GM12878 (cell line): ENCODE data around the gene BMF. TPM values are rescaled to one million over a fixed set of nuclear protein-coding genes. Genes with fewer than 3 reads are reported as not detected.
"Not testable (repeated sequence)": the region's sequence is repeated elsewhere in the genome, so short reads cannot be mapped to it uniquely, and the experiment has no call there.

Experiments used
- ATAC-seq: fragments of 200-7000 bp; cut with Tn5 transposase; 3 replicates; pipeline ENCODE4 v1.9.1; 2020; ENCODE audit warnings: mild to moderate bottlenecking, moderate library complexity
- BruUV-seq: library from RNA; stranded (reverse); fragments of 400-500 nt; replicated peaks from 2 replicates; lab custom pipeline; 2021; lab: Mats Ljungman, UMichigan
- CTCF ChIA-PET: fragments of 300-600 bp; sonication (Branson Sonifier 250); formaldehyde crosslinking; extraction: SDS; loops from one replicate; lab custom pipeline; 2021; ENCODE audit warnings: inconsistent platforms; lab: Yijun Ruan, JAX
- POLR2A ChIA-PET: fragments of 350-600 bp; formaldehyde crosslinking; extraction: SDS; loops from one replicate; lab custom pipeline; 2021; ENCODE audit warnings: inconsistent platforms; lab: Charles Lee
- RAD21 ChIA-PET: fragments of 300-600 bp; sonication (Branson Sonifier 250); formaldehyde crosslinking; loops from one replicate; lab custom pipeline; 2023; ENCODE audit warnings: antibody characterized with exemption; ENCODE audit not compliant: unreplicated experiment; lab: Charles Lee
- SMC1A ChIA-PET: fragments of 300-600 bp; sonication (Branson Sonifier 250); formaldehyde crosslinking; loops from one replicate; lab custom pipeline; 2023; ENCODE audit not compliant: unreplicated experiment, uncharacterized antibody; lab: Charles Lee
- DNase-seq: peaks from one replicate; pipeline ENCODE4 v3.0.0-alpha.2; 2011; ENCODE audit warnings: low read depth, low spot score
- FAIRE-seq: peaks from 3 replicates; lab custom pipeline; 2011; peaks lifted over from hg19 to GRCh38; lab: Jason Lieb, UNC
- H2AFZ ChIP-seq: 2 replicates; pipeline ENCODE4 v1.6.0; 2011; ENCODE audit warnings: low read depth, low read length, control low read depth; ENCODE audit not compliant: control insufficient read depth
- H3K27ac ChIP-seq: 2 replicates; pipeline ENCODE4 v1.5.1; 2011; ENCODE audit warnings: control low read depth; ENCODE audit not compliant: control insufficient read depth, insufficient read depth
- H3K27me3 ChIP-seq, 2 experiments: replicated peaks in 1 of 2; 2 replicates each; pipeline versions ENCODE4 v1.6.0 to v1.6.1; 2011; ENCODE audit warnings: low read length in 1 of 2; ENCODE audit not compliant: control insufficient read depth in 2 of 2, insufficient read depth in 2 of 2
- H3K36me3 ChIP-seq, 2 experiments: 2 replicates each; pipeline ENCODE4 v1.5.1; 2011; ENCODE audit warnings: low read length in 1 of 2; ENCODE audit not compliant: control insufficient read depth in 2 of 2, insufficient read depth in 2 of 2
- H3K4me1 ChIP-seq: 2 replicates; pipeline ENCODE4 v1.6.1; 2011; ENCODE audit warnings: mild to moderate bottlenecking, low read length, moderate library complexity, mixed read lengths; ENCODE audit not compliant: control insufficient read depth, insufficient read depth
- H3K4me2 ChIP-seq: 2 replicates; pipeline ENCODE4 v1.6.0; 2011; ENCODE audit warnings: control low read depth; ENCODE audit not compliant: control insufficient read depth, insufficient read depth
- H3K4me3 ChIP-seq: fragments of 200-600 bp; sonication (generic); 2 replicates; pipeline ENCODE4 v1.5.1; 2016
- H3K79me2 ChIP-seq: 2 replicates; pipeline ENCODE4 v1.6.0; 2011; ENCODE audit warnings: low read length; ENCODE audit not compliant: control insufficient read depth, insufficient read depth
- H3K9ac ChIP-seq: 2 replicates; pipeline ENCODE4 v1.8.0; 2011; ENCODE audit warnings: low read length, control low read depth, mixed read lengths; ENCODE audit not compliant: control insufficient read depth, insufficient read depth
- H3K9me3 ChIP-seq: replicated peaks from 3 replicates; pipeline ENCODE4 v1.5.1; 2011; ENCODE audit warnings: mild to moderate bottlenecking, low read length; ENCODE audit not compliant: control insufficient read depth, insufficient read depth
- H4K20me1 ChIP-seq: 2 replicates; pipeline ENCODE4 v1.6.0; 2011; ENCODE audit not compliant: control insufficient read depth, insufficient read depth
- WGBS: methylation state at CpG from one replicate; pipeline ENCODE4 v1.1.6; 2016; ENCODE audit warnings: low lambda C conversion rate; ENCODE audit not compliant: insufficient replicate concordance, insufficient coverage; ENCODE audit errors: missing lambda C conversion rate; 5-methylcytosine and 5-hydroxymethylcytosine counted together
- in situ Hi-C: fragments of 300-500 bp; cut with MboI; formaldehyde crosslinking; loops from 9 replicates; pipeline ENCODE4 v1.14.3; 2018; ENCODE audit warnings: mixed read lengths
- intact Hi-C: fragments of 100-400 bp; cut with micrococcal nuclease; formaldehyde crosslinking; loops from one replicate; pipeline ENCODE4 v1.14.2; 2022; ENCODE audit not compliant: unreplicated experiment
- polyA plus RNA-seq, 11 experiments: library from polyadenylated mRNA; depleted of rRNA in 4 of 11; unstranded in 6 of 11; stranded (reverse) in 5 of 11; fragments of >200 nt; fragmentation: Nextera tagmentation in 4 of 11; fragmentation: Illumina TruSeq in 1 of 11; extraction: Ambion mirVana in 4 of 11; extraction: Trizol in 1 of 11; gene quantifications; 1 replicate in 1 of 11; 2 replicates in 10 of 11; pipeline versions ENCODE4 v1.2.1 to v1.2.3, GENCODE V29; 2011 to 2016; ENCODE audit warnings: inconsistent platforms in 2 of 11, missing spikeins in 2 of 11, low read depth in 1 of 11
- total RNA-seq, 4 experiments: library from RNA; depleted of rRNA in 3 of 4; stranded (reverse); fragments of >200 nt in 3 of 4; fragmentation: Illumina TruSeq in 1 of 4; extraction: Trizol in 1 of 4; gene quantifications; 2 replicates each; pipeline versions ENCODE4 v1.2.1 to v1.2.3, GENCODE V29; 2013 to 2021
- TF ChIP-seq, protein P1 (sequence below): IDR thresholded peaks from 2 replicates; pipeline ENCODE4 v1.6.1; 2012; ENCODE audit warnings: improper control_type of control experiment, low read depth, low read length; ENCODE audit not compliant: insufficient replicate concordance

Gene BMF
- total and polyA plus RNA-seq, 10 of the 15 experiments (the other 5 are each of a cell fraction or from before 2014, with no cell fraction given): 0.82 to 34.9 (median 16.9) TPM

DNA sequence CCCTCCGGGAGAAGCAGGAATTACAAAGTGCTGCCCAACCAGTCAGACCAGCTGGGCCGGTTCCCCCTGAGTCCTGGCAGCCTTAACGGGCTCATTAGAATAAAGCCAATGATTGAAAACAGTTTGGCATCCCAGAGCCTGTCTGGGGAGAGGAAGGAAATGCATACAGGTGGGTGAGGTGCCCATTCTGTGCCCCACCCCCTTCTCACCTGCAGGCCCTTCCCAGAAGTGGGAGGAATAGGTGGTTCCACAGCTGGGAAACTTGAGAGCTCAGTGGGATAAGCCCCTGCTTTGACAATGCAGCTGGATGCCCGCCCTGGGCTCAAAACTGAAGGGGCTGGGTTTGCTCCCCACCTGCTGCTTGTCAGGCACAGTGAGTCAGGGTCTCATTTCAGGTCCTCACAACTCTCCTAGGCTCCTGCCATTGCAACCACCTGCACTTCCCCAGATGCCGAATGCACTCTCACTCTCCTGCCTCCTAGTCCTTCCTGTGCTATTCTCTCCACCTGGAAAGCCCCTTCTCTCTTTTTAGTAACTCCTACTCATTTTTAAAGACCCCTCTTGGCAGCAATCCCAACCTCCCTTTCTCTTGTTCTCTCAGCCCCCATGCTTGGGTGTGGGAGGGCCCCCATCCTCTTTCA, 46.7 kb upstream of the BMF start (continued):
- TF ChIP-seq, protein P1, sequence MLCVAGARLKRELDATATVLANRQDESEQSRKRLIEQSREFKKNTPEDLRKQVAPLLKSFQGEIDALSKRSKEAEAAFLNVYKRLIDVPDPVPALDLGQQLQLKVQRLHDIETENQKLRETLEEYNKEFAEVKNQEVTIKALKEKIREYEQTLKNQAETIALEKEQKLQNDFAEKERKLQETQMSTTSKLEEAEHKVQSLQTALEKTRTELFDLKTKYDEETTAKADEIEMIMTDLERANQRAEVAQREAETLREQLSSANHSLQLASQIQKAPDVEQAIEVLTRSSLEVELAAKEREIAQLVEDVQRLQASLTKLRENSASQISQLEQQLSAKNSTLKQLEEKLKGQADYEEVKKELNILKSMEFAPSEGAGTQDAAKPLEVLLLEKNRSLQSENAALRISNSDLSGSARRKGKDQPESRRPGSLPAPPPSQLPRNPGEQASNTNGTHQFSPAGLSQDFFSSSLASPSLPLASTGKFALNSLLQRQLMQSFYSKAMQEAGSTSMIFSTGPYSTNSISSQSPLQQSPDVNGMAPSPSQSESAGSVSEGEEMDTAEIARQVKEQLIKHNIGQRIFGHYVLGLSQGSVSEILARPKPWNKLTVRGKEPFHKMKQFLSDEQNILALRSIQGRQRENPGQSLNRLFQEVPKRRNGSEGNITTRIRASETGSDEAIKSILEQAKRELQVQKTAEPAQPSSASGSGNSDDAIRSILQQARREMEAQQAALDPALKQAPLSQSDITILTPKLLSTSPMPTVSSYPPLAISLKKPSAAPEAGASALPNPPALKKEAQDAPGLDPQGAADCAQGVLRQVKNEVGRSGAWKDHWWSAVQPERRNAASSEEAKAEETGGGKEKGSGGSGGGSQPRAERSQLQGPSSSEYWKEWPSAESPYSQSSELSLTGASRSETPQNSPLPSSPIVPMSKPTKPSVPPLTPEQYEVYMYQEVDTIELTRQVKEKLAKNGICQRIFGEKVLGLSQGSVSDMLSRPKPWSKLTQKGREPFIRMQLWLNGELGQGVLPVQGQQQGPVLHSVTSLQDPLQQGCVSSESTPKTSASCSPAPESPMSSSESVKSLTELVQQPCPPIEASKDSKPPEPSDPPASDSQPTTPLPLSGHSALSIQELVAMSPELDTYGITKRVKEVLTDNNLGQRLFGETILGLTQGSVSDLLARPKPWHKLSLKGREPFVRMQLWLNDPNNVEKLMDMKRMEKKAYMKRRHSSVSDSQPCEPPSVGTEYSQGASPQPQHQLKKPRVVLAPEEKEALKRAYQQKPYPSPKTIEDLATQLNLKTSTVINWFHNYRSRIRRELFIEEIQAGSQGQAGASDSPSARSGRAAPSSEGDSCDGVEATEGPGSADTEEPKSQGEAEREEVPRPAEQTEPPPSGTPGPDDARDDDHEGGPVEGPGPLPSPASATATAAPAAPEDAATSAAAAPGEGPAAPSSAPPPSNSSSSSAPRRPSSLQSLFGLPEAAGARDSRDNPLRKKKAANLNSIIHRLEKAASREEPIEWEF: no peak
- TF ChIP-seq, all 136 proteins: peak for 3

DNA sequence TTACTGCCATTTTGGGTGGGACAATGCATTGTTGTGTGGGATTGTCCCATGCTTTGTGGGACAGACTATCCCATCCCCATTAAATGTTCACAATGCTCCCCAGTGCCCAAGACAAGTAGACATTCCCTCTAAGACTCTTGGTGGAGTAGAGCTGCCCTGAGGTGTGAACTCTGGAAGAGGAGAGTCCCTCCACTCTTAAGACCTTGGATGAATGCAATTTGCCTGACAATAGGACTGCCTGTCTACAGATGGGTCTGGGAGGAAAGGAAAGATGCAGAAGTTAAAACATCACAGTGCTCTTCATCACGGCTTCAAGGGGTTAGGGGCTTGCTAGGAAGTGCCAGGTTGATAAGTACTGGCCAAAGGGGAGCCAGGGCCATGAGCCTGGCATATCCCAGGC, 46.1 kb upstream of the BMF start:
- H3K27me3 ChIP-seq, H3K4me2 ChIP-seq, intact Hi-C loops, BruUV-seq, DNase-seq, H3K27ac ChIP-seq, H3K4me3 ChIP-seq, H3K9ac ChIP-seq, in situ Hi-C loops, ATAC-seq, FAIRE-seq, H2AFZ ChIP-seq, H3K9me3 ChIP-seq, H3K79me2 ChIP-seq, H3K36me3 ChIP-seq, H4K20me1 ChIP-seq: not testable (repeated sequence)
- RAD21 ChIA-PET: interaction anchor here (2.0 kb wide), 2 partner anchors 42 to 109 kb away, joined by 4 to 9 read pairs; no protein-coding TSS in a partner anchor
- H3K4me1 ChIP-seq: peaks cover 11% of the 10 kb centered on the region
- SMC1A ChIA-PET: interaction anchor here (1.0 to 12.3 kb wide), 2 partner anchors 49 to 93 kb away, joined by 3 to 227 read pairs; partner anchors contain the start of gene BMF
- whole genome bisulfite sequencing: 100% methylated on average over 1 of the region's 1 CpG
- CTCF ChIA-PET: interaction anchor here (1.3 to 3.5 kb wide), 5 partner anchors 29 to 109 kb away, joined by 3 to 14 read pairs (median 4); no protein-coding TSS in a partner anchor
- POLR2A ChIA-PET: interaction anchor here (2.2 kb wide), 1 partner anchor 48 kb away, joined by 10 read pairs; no protein-coding TSS in a partner anchor
